RPMI8226 (cell line): ENCODE results near the gene IRX2.

Source experiments
- DNase-seq: peaks from one replicate; pipeline ENCODE4 v3.0.0-alpha.2; 2015

IRX2 gene

GRCh38 chr5:2740051-2740875 is 11.2 kb downstream of the IRX2 start:
- no peak for DNase-seq

DNA sequence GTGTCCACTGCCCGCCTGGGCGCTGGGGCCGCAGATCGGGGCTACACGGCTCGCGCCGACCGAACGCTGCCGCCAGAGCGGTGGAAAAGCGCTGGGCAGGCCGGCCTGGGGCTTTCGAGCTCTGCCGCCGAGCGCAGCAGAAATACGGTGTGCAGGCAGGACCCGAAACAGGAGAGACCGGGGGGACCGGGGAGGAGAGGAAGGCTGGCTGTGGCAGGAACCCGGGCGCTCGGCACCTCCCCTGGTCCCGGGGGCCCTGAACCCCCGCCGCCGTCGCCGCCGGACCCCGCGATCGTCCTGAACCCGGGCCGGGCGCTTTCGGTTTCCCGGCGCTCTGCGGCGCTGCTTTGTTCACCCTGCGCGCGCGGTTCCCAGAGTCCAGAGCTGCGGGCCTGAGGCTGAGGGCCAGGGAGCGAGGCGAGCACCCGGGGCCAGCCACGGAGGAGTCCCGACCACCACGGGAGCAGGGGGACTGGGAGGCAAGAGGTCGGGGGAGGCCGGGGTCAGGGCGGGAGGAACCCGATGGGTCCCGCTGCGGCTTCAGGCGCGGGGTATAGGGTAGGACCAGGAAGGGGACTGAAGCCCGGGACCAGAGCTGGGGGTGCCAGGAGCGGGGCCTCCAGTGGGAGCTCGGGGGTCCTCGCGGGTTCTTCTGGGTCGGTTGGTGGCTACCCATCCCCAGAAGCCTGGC is 12.0 kb downstream of the IRX2 start:
- DNase-seq = no peak

DNA sequence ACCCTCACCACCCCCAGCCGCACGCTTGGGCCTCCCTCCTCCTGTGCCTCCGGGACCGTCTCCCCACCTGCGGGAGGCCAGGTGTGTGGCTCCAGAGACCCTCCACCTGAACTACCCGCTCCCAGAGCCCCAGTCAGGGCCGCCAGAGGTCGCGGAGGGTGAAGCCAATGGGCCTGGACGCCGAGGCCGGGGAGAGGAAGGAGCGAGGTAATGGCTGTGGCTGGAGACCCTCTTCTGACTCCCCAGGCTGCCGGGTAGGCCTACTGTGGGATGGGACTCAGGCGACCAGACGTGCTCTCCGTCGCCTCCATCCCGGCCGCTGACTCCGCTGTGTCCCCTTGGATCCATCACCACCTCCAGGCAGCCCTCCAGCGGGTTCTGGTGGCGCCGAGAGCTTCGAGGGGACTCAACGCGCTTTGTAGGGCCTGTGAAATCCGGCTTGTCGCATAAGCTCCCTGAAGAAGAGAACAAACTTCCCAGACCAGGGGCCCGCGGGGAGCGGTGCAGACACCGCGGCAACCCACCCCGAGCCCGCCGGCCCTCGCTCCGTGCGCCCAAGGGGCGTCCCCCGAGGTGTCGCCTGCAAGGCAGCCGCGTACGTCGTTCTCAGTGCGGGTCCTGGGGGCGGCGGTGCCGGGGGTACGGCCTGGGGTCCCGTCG is 12.6 kb downstream of the IRX2 start:
- DNase-seq = no peak

- no peak for DNase-seq
Observed at GRCh38 chr5:2738156-2738699, 13.2 kb downstream of the IRX2 start.

DNA sequence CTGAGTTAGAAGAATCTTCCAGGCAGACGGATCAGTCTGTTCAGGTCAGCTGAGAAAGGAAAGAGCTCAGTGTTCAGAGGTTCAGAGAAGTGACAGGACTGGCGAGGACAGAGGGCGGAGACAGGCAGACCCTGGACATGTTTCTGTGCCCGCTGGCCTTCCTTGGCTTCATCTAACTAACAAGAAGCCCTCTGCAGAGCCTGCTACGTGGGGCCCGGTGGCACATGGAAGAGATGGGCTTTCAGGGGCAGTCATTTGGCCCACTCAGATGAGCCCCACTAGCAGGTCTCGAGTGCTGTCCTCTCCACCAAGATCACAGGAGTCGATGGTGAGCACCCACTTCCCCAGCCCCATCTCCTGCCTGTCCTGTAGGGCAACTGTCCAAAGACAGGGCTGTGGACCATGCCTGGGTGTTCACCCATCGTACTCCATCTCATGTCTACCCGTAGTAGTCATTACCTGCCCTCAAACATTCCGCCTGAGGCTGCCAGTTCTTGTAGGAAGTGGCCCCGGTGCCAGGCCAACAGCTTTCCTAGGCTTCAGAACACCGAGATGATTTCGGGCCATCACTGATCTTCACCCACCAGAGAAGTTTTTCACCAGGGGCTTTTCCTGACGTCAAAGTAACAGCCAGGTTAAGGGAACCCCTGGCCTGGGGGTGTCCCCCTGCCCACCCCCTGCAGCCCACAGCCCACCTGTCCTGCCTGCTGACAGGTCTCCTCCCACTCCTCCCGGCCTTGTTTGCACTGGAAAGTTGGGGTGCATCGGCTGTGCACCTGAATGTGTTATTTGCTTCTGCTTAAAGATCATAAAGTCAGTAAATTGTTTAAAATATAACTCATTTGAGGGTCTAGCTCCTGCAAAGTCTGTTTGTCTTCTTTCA is 14.0 kb downstream of the IRX2 start:
- DNase-seq = no peak

DNA sequence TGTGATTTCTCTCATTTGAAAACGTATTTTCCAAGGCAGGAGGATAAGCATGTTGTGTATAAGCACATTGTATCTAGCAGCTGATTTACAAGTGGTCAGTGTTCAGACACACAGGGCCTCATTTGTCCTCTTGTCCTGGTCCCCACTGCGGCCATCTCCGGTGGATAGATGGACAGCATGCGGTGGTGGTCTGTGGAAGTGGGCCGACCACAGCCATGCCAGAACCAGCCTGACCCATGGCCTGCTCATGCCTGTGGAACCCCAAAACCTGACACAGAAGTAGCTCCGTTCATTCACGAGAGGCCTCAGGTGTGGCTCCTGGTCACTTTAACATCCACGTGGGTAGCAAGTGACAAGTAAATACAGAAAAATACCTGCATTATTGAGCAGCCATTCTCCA is 14.6 kb downstream of the IRX2 start:
- DNase-seq = no peak

- DNase-seq = no peak
Observed at GRCh38 chr5:2735996-2736395, 15.5 kb downstream of the IRX2 start.

DNA sequence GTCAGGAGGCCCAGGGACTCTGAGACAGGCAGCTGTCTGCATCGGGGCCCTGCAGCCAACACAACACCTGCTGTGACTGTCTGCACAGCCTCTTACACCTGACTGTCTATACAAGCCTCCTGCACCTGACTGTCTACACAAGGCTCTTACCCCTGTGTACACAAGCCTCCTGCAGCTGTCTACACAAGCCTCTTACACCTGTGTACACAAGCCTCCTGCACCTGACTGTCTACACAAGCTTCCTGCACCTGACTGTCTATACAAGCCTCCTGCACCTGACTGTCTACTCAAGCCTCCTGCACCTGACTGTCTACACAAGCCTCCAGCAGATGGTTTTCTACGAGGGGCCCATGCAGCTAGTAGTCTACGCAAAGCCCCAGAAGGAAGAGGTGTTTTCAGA is 18.6 kb downstream of the IRX2 start:
- peak; percentile 30 for DNase-seq

- no peak for DNase-seq
Observed at GRCh38 chr5:2732004-2732403, 19.5 kb downstream of the IRX2 start.

DNA sequence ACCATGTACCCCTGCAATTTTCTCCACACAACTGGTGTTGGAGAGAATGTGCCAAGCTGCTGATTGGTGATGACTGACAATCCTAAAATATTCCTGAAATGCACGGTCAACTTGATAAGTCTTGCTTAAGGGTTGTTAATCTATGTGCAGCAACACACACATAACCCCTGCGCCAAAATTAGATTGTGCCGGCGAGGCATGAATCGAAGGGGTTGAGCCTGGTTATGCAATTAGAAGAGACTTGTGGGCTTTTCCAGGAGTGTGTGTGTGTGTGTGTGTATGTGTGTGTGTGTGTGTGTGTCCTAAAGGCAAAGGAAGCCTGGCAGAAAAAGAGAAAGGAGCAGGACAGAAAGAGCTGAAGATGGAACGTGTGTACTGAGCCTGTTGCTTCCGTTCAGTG is 22.3 kb downstream of the IRX2 start:
- no peak for DNase-seq

- DNase-seq = no peak
Observed at GRCh38 chr5:2727550-2727949, 23.9 kb downstream of the IRX2 start.

- no peak for DNase-seq
Observed at GRCh38 chr5:2725980-2726765, 25.3 kb downstream of the IRX2 start.

DNA sequence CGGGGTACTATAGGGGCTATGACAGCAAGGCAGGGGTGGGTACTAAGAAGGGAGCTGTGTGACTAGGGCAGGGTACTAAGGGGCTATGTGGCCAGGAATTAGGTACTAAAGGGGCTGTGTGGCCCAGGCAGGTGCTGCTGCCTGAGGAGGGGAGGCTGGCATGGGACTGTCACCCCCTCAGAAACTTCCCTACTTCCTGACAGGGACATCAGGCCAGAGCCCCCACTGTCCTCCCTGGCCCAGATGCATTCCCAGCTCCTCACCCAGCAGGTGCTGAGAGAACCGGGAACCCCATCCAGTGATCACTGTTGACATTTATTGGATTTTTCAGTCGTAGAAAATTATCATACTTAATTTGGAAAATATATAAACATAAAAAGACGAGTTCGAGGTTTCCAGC is 26.6 kb downstream of the IRX2 start:
- DNase-seq = no peak

GRCh38 chr5:2724031-2724581 is 27.4 kb downstream of the IRX2 start:
- no peak for DNase-seq

DNA sequence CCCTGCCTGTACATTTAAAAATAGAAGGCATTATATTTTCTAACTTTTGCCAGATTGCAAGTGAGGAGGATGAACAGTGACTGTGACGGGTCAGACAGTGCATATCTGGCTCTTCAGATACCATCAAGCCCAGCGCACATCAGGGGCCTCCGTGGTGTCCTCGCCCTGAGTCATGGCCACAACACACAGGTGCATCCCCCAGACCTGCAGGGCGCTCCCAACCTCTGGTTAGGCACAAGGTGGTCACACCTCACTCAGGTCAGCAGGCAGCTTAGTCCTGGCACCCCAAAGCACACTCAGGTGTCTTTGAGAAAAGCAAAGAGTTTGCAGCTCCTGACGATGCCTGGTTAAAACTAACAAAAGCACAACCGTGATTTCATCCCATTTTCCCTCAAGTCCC is 28.6 kb downstream of the IRX2 start:
- no peak for DNase-seq

- no peak for DNase-seq
Observed at GRCh38 chr5:2721385-2722138, 29.9 kb downstream of the IRX2 start.

DNA sequence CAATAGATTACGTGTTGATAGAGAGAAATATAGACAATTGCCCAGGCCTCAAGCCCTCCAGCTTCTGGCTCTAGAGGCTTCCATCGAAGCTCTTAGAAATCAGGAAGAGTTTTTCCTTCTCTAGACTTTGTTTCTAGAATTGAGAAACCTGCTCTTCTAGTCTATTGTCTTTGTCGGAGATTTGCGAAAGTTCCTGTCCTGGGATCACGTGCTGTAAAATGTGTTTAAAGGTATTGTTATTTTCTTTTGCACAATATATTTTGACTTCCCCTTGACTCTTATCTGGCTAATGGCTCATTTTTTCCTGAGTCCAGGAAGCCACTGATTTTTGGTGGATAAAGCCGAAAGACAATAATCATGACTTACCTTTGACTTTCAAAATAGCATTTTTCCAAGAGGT is 32.1 kb downstream of the IRX2 start:
- no peak for DNase-seq

GRCh38 chr5:2718115-2718514 is 33.4 kb downstream of the IRX2 start:
- no peak for DNase-seq

GRCh38 chr5:2715856-2716255 is 35.6 kb downstream of the IRX2 start:
- no peak for DNase-seq

DNA sequence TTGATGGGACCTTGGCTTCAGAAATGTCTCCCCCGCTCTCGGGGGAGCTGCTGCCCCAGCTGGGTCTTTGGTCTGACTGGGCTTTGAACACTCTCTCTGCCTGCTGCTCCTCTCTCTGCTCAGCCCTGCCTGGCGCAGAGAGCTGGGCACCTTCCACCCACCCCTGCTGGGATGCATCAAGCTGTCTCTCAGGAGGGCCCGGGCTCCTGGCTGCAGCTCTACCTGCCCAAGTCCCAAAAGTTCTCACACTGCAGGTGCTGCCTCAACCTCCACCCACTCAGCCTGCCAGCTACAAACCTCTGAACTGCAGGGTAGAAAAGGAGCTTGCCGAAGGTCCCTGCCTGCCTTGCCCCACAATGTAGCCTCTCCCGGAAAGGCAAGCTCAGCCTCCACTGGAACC is 36.7 kb downstream of the IRX2 start:
- no peak for DNase-seq

DNA sequence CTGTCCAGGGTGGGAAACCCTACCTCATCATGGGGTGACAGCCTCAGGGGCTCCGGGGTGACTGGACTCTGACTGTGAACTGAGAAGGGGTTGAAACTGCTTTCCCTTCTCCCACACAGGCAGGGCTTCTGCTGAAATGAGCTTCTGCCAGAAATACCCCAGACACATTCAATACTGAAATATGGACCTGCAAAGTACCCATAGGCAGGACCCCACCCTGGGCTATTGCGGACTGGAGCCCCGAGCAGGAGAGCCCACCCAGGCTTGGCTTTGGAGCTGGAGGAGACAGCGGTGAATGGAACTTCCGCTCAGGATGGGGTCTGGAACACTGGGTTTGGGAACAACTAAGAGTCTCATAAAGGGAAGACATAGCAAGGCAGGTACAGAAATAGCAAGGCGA is 37.5 kb downstream of the IRX2 start:
- DNase-seq = no peak
